Measurements from ENCODE around the gene LRRC58. TPM values are rescaled to one million over a fixed set of nuclear protein-coding genes. Genes with fewer than 3 reads are reported as not detected.

Gene LRRC58
- total RNA-seq, 1 experiment from 2014 or later = 50.5 TPM

DNA sequence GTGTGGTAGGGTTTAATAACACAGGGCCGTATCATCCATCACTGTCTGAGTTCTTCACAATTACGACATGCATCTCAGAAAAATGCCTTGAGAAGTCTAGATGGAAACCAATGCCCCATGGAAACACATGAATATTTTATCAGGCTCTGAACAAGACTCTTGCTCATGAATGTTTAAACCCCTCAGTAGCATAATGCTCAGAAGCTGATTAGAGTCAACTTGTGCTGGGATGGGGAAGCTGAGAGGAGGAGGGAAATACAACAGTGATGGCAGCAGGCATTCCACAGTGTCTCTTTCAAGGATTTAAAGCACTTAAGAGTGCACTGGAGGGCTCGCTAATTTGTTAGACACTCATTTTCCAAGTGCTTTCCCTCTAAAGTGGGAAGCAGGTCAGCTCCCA is 67.9 kb downstream of the LRRC58 start:
- Histone ChIP-seq H3K4me3 (ENCODE audit: low read length) (no peak overlapping the region), H3K27me3 (ENCODE audit: low read length) (no peaks in the 10 kb centered on the region), H3K79me2 (ENCODE audit: low read length) (no peaks in the 10 kb centered on the region), H3K9me3 (ENCODE audit: low read length) (no peaks in the 10 kb centered on the region), H3K27ac (ENCODE audit: low read length) (no peak overlapping the region), H3K9ac (ENCODE audit: low read length) (no peak overlapping the region), H4K20me1 (ENCODE audit: insufficient read depth, low read depth, low read length) (no peaks in the 10 kb centered on the region), H3K4me1 (ENCODE audit: low read length) (no peaks in the 10 kb centered on the region), H3K9me2 (replicated peaks; ENCODE audit: insufficient read depth, low read length) (no peaks in the 10 kb centered on the region), H2AFZ (ENCODE audit: low read length) (no peak overlapping the region), H3K4me2 (ENCODE audit: low read depth, low read length, poor library complexity, severe bottlenecking) (no peak overlapping the region), H3K36me3 (ENCODE audit: insufficient read depth, low read length) (no peaks in the 10 kb centered on the region)
- DNase-seq = no peak

DNA sequence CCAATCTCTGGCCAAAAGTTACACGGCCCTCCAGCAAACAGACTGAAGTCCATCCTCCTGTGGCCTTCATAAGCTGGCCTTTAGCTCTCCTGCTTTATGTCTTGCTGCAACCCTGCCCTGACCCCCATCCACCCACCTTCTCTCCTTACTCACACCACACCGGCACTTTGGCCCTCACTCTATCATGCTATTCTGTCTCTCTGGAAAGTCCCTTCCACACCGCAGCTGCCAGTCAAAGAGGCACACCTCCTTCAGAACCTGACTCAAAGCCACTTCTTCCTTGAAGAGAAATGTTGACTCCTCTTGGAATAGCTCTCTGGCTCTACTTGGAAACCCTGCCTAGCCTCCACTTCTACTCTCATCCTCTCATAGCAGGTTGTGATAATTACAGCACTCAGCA is 68.6 kb downstream of the LRRC58 start:
- Histone ChIP-seq H3K79me2 (ENCODE audit: low read length) (no peaks in the 10 kb centered on the region), H3K4me1 (ENCODE audit: low read length) (no peaks in the 10 kb centered on the region), H3K27me3 (ENCODE audit: low read length) (no peaks in the 10 kb centered on the region), H3K9me2 (replicated peaks; ENCODE audit: insufficient read depth, low read length) (no peaks in the 10 kb centered on the region), H3K9ac (ENCODE audit: low read length) (no peak overlapping the region), H4K20me1 (ENCODE audit: insufficient read depth, low read depth, low read length) (no peaks in the 10 kb centered on the region), H3K4me3 (ENCODE audit: low read length) (no peak overlapping the region), H3K4me2 (ENCODE audit: low read depth, low read length, poor library complexity, severe bottlenecking) (no peak overlapping the region), H2AFZ (ENCODE audit: low read length) (no peak overlapping the region), H3K27ac (ENCODE audit: low read length) (no peak overlapping the region), H3K36me3 (ENCODE audit: insufficient read depth, low read length) (no peaks in the 10 kb centered on the region), H3K9me3 (ENCODE audit: low read length) (no peaks in the 10 kb centered on the region)
- DNase-seq = no peak

DNA sequence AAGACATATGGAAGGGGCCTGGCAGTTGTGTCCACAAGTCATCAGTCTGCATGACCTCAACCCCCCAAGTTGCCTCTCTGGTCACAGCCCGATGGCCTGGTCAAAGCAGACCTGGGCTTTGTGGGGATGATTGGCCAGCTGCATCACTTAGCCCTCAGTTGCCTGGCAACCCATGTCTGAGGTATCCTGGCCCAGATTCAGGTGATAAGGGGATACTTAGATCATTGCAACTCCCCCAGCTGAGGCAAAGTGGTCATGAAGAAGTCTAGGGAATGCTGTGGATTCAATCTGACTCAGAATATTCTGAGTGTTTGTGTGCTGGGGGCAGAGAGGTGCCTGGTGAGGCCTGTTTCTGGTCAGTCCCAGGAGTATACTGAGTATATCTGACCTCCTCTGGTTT is 69.1 kb downstream of the LRRC58 start:
- H3K27ac ChIP-seq (ENCODE audit: low read length) = no peak overlapping the region

DNA sequence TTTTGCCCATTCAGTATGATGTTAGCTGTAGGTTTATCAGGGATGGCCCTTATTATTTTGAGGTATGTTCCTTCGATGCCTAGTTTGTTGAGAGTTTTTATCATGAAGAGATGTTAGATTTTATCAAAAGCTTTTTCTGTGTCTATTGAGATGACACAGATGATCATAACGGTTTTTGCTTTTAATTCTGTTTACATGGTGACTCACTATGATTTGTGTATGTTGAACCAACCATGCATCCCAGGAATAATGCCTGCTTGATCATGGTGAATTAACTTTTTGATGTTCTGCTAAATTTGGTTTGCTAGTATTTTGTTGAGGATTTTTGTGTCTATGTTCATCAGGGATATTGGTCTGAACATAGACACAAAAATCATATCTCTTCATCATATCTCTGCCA is 72.4 kb downstream of the LRRC58 start:
- no peaks in the 10 kb centered on the region for H3K9me3 ChIP-seq (ENCODE audit: low read length)
- H3K27ac ChIP-seq (ENCODE audit: low read length) = no peak overlapping the region
- no peaks in the 10 kb centered on the region for H3K4me1 ChIP-seq (ENCODE audit: low read length)
- H3K36me3 ChIP-seq (ENCODE audit: insufficient read depth, low read length) = no peaks in the 10 kb centered on the region
- H3K4me3 ChIP-seq (ENCODE audit: low read length) = no peak overlapping the region
- DNase-seq = no peak
- no peak overlapping the region for H2AFZ ChIP-seq (ENCODE audit: low read length)
- H3K79me2 ChIP-seq (ENCODE audit: low read length) = no peaks in the 10 kb centered on the region
- no peaks in the 10 kb centered on the region for H3K27me3 ChIP-seq (ENCODE audit: low read length)
- no peaks in the 10 kb centered on the region for H3K9me2 ChIP-seq (replicated peaks; ENCODE audit: insufficient read depth, low read length)
- H3K4me2 ChIP-seq (ENCODE audit: low read depth, low read length, poor library complexity, severe bottlenecking) = no peak overlapping the region
- H3K9ac ChIP-seq (ENCODE audit: low read length) = no peak overlapping the region
- no peaks in the 10 kb centered on the region for H4K20me1 ChIP-seq (ENCODE audit: insufficient read depth, low read depth, low read length)

More for the DNA sequence above, 69.1 kb downstream of the LRRC58 start:
- Histone ChIP-seq H3K4me2 (ENCODE audit: low read depth, low read length, poor library complexity, severe bottlenecking) (no peak overlapping the region), H3K4me3 (ENCODE audit: low read length) (no peak overlapping the region), H3K4me1 (ENCODE audit: low read length) (no peaks in the 10 kb centered on the region), H3K27me3 (ENCODE audit: low read length) (no peaks in the 10 kb centered on the region), H3K36me3 (ENCODE audit: insufficient read depth, low read length) (no peaks in the 10 kb centered on the region), H3K9ac (ENCODE audit: low read length) (no peak overlapping the region), H3K9me3 (ENCODE audit: low read length) (no peaks in the 10 kb centered on the region), H2AFZ (ENCODE audit: low read length) (no peak overlapping the region), H4K20me1 (ENCODE audit: insufficient read depth, low read depth, low read length) (no peaks in the 10 kb centered on the region), H3K9me2 (replicated peaks; ENCODE audit: insufficient read depth, low read length) (no peaks in the 10 kb centered on the region), H3K79me2 (ENCODE audit: low read length) (no peaks in the 10 kb centered on the region)
- DNase-seq = no peak

DNA sequence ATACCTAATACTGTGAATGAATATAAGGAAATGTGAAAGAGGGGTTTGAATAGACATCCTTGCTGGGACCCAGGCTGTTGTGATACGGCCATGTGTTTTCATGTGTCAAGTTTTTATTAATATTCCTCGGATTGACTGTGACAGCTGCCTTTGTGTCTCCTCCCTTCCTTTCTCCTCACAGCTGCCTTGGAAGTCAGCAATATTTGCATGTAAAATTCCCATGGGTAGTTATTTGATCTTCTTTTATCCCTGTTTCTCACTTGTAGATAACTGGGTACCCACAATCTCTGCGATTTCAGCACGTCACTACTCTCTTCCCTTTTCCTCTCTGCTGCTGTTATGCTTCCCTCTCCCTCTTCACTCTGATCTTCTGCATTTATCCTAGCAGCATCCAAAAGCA is 73.5 kb downstream of the LRRC58 start:
- Histone ChIP-seq H2AFZ (ENCODE audit: low read length) (no peak overlapping the region), H3K4me1 (ENCODE audit: low read length) (no peaks in the 10 kb centered on the region), H3K4me2 (ENCODE audit: low read depth, low read length, poor library complexity, severe bottlenecking) (no peak overlapping the region), H4K20me1 (ENCODE audit: insufficient read depth, low read depth, low read length) (no peaks in the 10 kb centered on the region), H3K79me2 (ENCODE audit: low read length) (no peaks in the 10 kb centered on the region), H3K27me3 (ENCODE audit: low read length) (no peaks in the 10 kb centered on the region), H3K9me2 (replicated peaks; ENCODE audit: insufficient read depth, low read length) (no peaks in the 10 kb centered on the region), H3K27ac (ENCODE audit: low read length) (no peak overlapping the region), H3K4me3 (ENCODE audit: low read length) (no peak overlapping the region), H3K9me3 (ENCODE audit: low read length) (no peaks in the 10 kb centered on the region), H3K9ac (ENCODE audit: low read length) (no peak overlapping the region), H3K36me3 (ENCODE audit: insufficient read depth, low read length) (no peaks in the 10 kb centered on the region)
- no peak for DNase-seq

DNA sequence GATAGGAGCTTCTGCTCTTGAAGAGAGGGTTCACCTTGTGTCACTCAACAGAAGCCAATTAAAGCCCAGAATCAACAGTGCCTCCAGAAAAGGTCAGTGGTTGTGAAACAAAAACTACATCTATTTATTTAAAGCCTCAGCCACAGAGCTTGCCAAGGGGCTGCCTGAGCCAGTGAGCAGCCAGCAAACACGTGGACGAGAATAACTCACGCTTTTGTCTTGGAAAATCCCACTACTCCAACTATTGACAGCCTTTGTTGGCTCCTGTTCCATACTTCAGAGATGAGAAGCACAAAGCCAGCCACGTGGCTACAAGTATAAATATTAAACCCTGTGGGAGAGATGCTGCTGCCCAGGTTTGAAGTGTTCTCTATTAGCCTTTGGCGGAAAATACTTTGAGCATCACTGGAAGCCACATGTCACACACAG is 74.4 kb downstream of the LRRC58 start:
- H3K27ac ChIP-seq (ENCODE audit: low read length) = no peak overlapping the region
- DNase-seq = no peak
- H3K79me2 ChIP-seq (ENCODE audit: low read length) = no peaks in the 10 kb centered on the region
- H3K27me3 ChIP-seq (ENCODE audit: low read length) = no peaks in the 10 kb centered on the region
- no peaks in the 10 kb centered on the region for H3K9me3 ChIP-seq (ENCODE audit: low read length)
- H3K36me3 ChIP-seq (ENCODE audit: insufficient read depth, low read length) = no peaks in the 10 kb centered on the region
- no peak overlapping the region for H3K4me2 ChIP-seq (ENCODE audit: low read depth, low read length, poor library complexity, severe bottlenecking)
- no peak overlapping the region for H3K9ac ChIP-seq (ENCODE audit: low read length)
- H3K9me2 ChIP-seq (replicated peaks; ENCODE audit: insufficient read depth, low read length) = no peaks in the 10 kb centered on the region
- no peak overlapping the region for H2AFZ ChIP-seq (ENCODE audit: low read length)
- H3K4me3 ChIP-seq (ENCODE audit: low read length) = no peak overlapping the region
- H4K20me1 ChIP-seq (ENCODE audit: insufficient read depth, low read depth, low read length) = no peaks in the 10 kb centered on the region
- no peaks in the 10 kb centered on the region for H3K4me1 ChIP-seq (ENCODE audit: low read length)

Other genes with a start within 250 kb of the LRRC58 start
- gene GPR156, start 64.1 kb downstream of the LRRC58 start, total RNA-seq (2014; rRNA removed; shearing (Covaris generic); ENCODE audit: low replicate concordance) = not detected in 2 replicates
- not detected in 2 replicates for gene FSTL1, start 101.6 kb upstream of the LRRC58 start, total RNA-seq (2014; rRNA removed; shearing (Covaris generic); ENCODE audit: low replicate concordance)
- 105 and 162 TPM in 2 replicates for gene NDUFB4, start 247.0 kb upstream of the LRRC58 start, total RNA-seq (2014; rRNA removed; shearing (Covaris generic); ENCODE audit: low replicate concordance)